Measurements from ENCODE around the gene MYH10.

The MYH10 gene

GRCh38 chr17:8649157-8650118, 18.9 kb upstream of the MYH10 start:
- no peak for DNase-seq (ENCODE audit: low read depth in 3 of 3)

DNA sequence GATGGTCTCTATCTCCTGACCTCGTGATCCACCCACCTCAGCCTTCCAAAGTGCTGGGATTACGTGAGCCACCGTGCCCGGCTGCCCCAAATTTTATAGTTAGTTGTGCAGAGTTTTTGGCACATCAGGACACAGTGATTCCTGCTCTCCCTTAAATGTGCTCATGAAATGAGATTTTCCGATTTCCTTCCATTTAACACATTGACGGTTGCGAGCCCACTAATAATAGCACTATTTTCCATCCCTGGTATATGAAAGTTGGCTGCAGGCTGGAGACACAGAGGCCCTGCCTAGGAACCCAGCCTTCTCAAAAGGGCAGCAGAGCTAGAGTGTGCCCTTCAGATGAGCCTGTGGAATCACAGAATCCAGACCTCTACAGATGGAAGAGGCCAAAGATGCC, 17.4 kb upstream of the MYH10 start:
- DNase-seq (ENCODE audit: low read depth in 3 of 3) = no peak

DNA sequence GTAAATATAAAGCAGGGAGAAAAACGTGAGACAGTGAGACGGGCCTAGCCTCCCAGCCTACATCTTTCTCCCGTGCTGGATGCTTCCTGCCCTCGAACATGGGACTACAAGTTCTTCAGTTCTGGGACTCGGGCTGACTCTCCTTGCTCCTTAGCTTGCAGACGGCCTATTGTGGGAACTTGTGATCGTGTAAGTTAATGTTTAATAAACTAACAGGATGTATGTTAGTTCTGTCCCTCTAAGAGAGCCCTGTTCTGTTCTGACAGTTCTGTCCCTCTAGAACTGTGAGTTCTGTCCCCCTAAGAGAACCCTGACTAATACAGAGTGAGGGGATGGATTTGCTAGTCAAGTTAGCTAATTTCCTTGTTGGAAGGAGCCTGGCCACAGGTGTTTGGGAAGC, 16.7 kb upstream of the MYH10 start:
- no peak for DNase-seq (ENCODE audit: low read depth in 3 of 3)

DNA sequence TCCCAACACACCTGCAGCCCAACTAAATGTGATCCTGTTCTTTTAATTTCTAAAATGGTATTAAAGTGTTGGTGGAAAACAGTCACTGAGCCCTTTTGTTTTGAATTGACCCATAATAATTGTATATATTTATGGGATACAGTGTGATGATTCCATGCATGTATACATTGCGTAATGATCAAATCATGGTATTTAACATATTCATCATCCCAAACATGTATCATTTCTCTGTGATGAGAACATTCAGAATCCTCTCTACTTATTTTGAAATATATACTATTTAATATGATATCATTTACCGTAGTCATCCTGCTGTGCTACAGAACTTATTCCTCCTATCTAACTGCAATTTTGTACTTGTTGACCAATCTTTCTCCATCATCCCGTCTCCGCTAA, 14.0 kb upstream of the MYH10 start:
- no peak for DNase-seq (ENCODE audit: low read depth in 3 of 3)

DNA sequence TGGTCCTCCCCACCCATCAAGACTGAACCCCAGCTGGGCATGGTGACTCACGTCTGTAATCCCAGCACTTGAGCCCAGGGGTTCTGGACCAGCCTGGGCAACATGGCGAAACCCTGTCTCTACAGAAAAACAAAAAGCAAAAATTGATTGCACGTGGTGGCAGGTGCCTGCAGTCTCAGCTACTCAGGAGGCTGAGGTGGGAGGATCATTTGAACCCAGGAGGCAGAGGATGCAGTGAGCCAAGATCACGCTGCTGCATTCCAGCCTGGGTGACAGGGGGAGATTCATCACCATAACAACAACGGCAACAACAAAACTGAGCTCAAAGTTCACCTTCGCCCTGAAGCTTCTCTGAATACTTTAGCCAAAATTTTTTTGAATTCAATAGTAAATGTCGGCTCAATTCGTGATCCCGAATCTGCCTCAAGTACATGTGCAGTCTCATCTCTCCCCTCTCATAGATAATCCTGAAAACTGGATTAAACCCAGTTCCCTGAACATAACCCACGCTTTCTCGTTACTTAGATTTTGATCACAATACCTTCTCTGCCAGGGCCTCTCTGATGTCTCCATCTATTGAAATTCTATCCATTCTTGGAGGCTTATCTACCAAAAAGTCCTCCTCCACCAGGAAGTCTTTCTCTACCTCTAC, 13.5 kb upstream of the MYH10 start:
- DNase-seq (ENCODE audit: low read depth in 3 of 3) = no peak

GRCh38 chr17:8639709-8640108, 9.2 kb upstream of the MYH10 start:
- no peak for DNase-seq (ENCODE audit: low read depth in 3 of 3)

DNA sequence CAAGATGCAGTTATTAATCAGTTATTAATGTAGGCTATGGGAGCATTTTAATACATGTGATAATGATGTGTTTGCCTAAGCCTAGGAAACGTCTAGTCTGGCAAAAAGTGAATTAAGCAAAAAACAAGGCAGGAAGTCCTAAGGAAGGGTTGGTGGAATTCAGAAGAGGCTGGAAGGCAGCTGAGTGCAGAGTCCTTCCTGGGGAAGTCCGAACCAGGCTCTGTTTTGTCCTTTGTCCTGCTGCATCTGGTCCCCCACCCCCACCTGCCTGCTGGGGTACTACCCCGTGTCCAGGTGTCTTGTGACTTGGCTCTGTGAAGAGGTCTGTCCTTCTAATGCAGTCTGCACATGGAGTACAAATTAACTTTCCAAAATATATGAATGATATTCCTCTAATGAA, 1.5 kb upstream of the MYH10 start:
- DNase-seq (ENCODE audit: low read depth in 3 of 3) = no peak

DNA sequence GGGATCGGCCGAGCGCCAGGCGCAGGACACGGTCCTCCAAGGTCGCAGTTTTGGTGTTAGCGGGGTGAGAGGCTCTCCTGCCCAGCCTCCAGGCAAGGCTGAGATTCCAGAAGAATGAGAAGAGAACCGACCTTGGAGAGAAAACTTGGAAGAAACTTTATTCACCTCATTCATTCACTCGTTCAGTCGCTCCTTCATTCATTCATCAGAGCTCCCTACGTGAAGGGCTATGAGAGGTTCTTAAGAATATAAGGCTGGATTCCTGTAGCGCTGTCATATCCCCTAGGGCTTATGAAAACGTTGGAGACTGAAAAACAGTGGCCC, 991 bp upstream of the MYH10 start:
- no peak for DNase-seq (ENCODE audit: low read depth in 3 of 3)

- peak; percentile 64 to 72 (median 69) for DNase-seq (ENCODE audit: low read depth in 3 of 3)
Measured at GRCh38 chr17:8630802-8631553, 453 bp upstream of the MYH10 start.

GRCh38 chr17:8629371-8630226, 926 bp downstream of the MYH10 start:
- peak in 1 of 3 experiments; percentile 3 for DNase-seq (ENCODE audit: low read depth in 3 of 3)

- no peak for DNase-seq (ENCODE audit: low read depth in 3 of 3)
Measured at GRCh38 chr17:8628609-8629169, 1.8 kb downstream of the MYH10 start.

DNA sequence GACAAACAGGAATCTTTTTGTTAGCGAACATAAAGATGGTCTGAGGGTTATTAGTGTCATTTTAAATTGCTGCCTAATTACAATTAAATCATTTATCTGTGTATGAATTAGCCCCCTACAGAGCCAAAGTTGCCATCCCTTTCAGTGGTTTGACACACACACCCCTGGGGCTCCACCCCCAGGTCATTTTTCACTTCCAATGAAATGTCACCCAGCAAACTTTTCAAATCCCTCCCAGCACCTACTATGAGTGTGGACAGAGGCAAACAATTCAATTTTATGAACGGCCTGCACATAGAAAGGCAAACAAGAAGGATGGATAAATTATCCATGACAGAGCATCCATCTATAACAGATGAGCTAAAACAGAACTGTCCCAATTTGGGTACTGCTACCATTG, 2.4 kb downstream of the MYH10 start:
- no peak for DNase-seq (ENCODE audit: low read depth in 3 of 3)

DNA sequence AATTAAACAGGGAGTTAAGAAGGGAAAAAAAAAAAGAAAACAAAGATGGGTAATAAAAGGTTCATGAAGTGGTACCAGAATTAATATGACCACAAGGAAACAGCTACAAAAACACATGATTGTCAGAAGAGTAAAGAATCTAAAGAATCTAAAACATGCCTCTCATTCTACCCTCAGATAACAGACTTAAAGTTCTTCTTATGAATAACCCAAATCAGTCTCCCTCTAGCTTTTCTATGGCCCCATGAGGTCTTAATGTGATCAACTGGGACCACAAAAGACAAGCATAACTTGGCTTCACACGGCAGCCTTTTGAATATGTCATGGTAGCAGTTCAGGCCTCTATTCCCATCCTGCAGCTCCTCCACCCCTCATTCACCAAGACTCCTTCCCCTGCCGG, 6.9 kb downstream of the MYH10 start:
- no peak for DNase-seq (ENCODE audit: low read depth in 3 of 3)

GRCh38 chr17:8622191-8622590, 8.3 kb downstream of the MYH10 start:
- DNase-seq (ENCODE audit: low read depth in 3 of 3) = no peak

DNA sequence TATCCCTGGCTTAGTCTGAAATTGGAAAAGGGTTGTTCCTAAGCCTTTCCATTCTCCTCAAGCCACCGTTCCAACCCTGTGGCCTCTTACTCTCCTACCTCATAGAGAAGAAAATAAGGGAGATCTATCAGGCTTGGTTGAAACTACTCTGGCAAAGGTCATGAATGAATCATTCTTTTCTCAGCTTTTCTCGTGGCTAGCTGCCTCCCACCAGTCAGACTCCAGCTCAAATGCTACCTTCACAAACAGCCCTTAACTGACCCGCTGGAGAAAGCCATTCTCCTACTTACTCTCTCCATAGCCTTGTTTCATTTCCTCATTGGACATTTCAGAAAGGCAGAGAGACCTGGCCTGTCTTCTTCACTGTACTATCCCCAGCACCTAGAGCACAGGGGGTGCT, 8.9 kb downstream of the MYH10 start:
- no peak for DNase-seq (ENCODE audit: low read depth in 3 of 3)

GRCh38 chr17:8619294-8619693, 11.2 kb downstream of the MYH10 start:
- DNase-seq (ENCODE audit: low read depth in 3 of 3) = no peak

GRCh38 chr17:8618825-8619224, 11.7 kb downstream of the MYH10 start:
- no peak for DNase-seq (ENCODE audit: low read depth in 3 of 3)

DNA sequence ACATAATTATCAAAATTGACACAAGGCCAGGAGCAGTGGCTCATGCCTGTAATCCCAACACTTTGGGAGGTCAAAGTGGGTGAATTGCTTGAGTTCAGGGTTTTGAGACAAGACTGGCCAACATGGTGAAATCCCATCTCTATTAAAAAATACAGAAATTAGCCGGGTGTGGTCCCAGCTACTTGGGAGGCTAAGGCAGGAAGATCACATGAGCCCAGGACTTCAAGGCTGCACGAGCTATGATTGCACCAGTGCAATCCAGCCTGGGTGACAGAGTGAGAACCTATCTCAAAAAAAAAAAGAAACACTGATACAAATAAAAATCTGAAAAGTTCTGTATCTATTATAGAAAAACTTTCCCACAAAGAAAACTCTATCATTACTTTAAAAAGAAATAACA, 15.5 kb downstream of the MYH10 start:
- DNase-seq (ENCODE audit: low read depth in 3 of 3) = no peak

DNA sequence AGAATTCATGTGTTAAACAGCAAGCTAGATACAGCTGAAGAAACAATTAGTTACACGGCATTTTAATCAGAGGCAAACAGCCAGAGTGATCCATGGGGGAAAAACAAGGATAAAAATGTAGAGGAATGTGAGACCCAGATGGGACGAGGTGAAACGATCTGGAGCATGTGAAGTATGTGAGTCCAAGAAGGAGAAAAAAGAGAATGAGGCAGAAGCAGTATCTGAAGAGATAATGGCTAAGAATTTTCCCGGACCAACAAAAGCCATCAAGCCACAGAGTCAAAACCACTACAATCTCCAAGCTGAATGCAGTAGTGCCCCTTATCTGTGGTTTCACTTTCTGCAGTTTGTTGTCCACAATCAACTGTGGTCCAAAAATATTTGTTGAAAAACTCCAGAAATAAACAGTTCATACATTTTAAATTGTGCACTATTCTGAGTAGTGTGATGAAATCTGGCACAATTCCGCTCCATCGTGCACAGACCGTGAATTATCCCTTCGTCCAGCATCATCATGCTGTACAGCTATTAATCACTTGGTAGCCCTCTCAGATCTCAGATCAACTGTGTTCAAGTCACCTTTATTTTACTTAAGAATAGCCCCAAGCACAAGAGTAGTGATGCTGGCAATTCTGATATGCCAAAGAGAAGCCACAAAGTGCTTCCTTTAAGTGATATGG, 18.8 kb downstream of the MYH10 start:
- no peak for DNase-seq (ENCODE audit: low read depth in 3 of 3)

DNA sequence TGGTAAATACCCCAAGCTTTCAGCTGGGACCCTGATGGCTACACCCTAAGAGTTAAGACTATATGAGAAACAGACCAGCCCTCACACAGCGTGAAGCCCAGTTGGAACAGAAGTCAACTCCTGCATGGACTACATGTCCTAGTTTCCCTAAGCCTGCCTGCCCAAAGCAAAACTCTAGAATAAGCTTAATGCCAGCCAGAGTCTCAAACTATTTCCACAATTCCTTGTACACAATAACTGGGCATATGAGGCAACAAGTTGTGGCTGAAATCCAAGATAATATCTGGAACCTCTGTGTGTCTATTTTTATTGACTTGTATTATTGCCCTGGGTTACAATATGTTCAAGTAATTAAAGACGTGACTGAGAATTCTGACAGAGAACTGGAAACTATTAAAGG, 19.4 kb downstream of the MYH10 start:
- no peak for DNase-seq (ENCODE audit: low read depth in 3 of 3)

DNA sequence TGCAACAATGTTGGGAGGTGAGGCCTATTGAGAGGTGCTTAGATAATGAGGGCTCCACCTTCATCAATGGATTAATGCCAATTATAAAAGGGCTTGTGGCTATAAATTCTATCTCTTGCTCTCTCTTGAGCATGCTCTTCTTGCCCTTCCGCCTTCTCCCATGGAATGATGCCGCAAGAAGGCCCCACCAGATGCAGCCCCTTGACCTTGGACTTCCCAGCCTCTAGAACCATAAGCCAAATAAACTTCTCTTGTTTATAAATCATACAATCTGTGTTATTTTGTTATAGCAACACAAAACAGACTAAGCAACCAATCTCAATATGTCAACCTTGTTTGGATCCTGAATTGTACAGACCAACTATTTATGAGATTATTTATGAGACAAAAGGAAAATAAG, 20.0 kb downstream of the MYH10 start:
- no peak for DNase-seq (ENCODE audit: low read depth in 3 of 3)
